Type B pancreatic cell (in vitro differentiated cells): ENCODE data around the gene NFE2L2. TPM values are rescaled to one million over a fixed set of nuclear protein-coding genes. Genes with fewer than 3 reads are reported as not detected.

Experiments used
- DNase-seq: peaks from one replicate; pipeline ENCODE4 v3.0.0; 2021; ENCODE audit warnings: mixed read lengths; ENCODE audit not compliant: unreplicated experiment; ENCODE audit errors: extremely low spot score
- H3K27ac Mint-ChIP-seq: 2 replicates; pipeline ENCODE4 v1.8.0; 2021; ENCODE audit warnings: mild to moderate bottlenecking, mixed read lengths
- H3K27me3 Mint-ChIP-seq: 2 replicates; pipeline ENCODE4 v1.8.0; 2021; ENCODE audit warnings: mixed read lengths
- H3K36me3 Mint-ChIP-seq: 2 replicates; pipeline ENCODE4 v1.8.0; 2021; ENCODE audit warnings: mixed read lengths
- H3K4me1 Mint-ChIP-seq: one replicate; pipeline ENCODE4 v1.8.0; 2021; ENCODE audit warnings: mixed read lengths; ENCODE audit not compliant: unreplicated experiment
- H3K4me3 Mint-ChIP-seq: 2 replicates; pipeline ENCODE4 v1.8.0; 2021; ENCODE audit warnings: mild to moderate bottlenecking, mixed read lengths
- H3K9me3 Mint-ChIP-seq: 2 replicates; pipeline ENCODE4 v1.8.0; 2021; ENCODE audit warnings: mixed read lengths
- CTCF ChIP-seq: fragments of 200-600 bp; sonication (generic); conservative IDR thresholded peaks from 2 replicates; pipeline ENCODE4 v1.5.0; 2021; ENCODE audit warnings: antibody characterized with exemption, mild to moderate bottlenecking
- total RNA-seq: library from RNA; stranded (reverse); gene quantifications from 2 replicates; pipeline ENCODE4 v1.2.1, GENCODE V29; 2021; ENCODE audit warnings: low replicate concordance

Gene NFE2L2
- total RNA-seq, 1 donor from 2014 or later = 74.7 TPM

- H3K4me1 Mint-ChIP-seq = no peaks in the 10 kb centered on the region
- no peak for TF ChIP-seq CTCF
- no peak for DNase-seq
- H3K36me3 Mint-ChIP-seq = no peaks in the 10 kb centered on the region
- H3K4me3 Mint-ChIP-seq = no peak overlapping the region
- H3K27ac Mint-ChIP-seq = no peak overlapping the region
- H3K27me3 Mint-ChIP-seq = no peaks in the 10 kb centered on the region
- H3K9me3 Mint-ChIP-seq = no peaks in the 10 kb centered on the region
These were observed 11.2 kb upstream of the NFE2L2 start for GRCh38 chr2:177275743-177276055.

GRCh38 chr2:177275040-177275742, 10.7 kb upstream of the NFE2L2 start:
- Mint-ChIP-seq H3K4me3 (no peak overlapping the region), H3K4me1 (no peaks in the 10 kb centered on the region), H3K9me3 (no peaks in the 10 kb centered on the region), H3K27ac (no peak overlapping the region), H3K36me3 (no peaks in the 10 kb centered on the region), H3K27me3 (no peaks in the 10 kb centered on the region)
- TF ChIP-seq CTCF = no peak
- DNase-seq = no peak

- Mint-ChIP-seq H3K4me3 (no peak overlapping the region), H3K27ac (no peak overlapping the region), H3K4me1 (no peaks in the 10 kb centered on the region), H3K36me3 (no peaks in the 10 kb centered on the region), H3K27me3 (no peaks in the 10 kb centered on the region), H3K9me3 (no peaks in the 10 kb centered on the region)
- DNase-seq = no peak
- TF ChIP-seq CTCF = no peak
These were observed 8.9 kb upstream of the NFE2L2 start for GRCh38 chr2:177273408-177273807.

- H3K27me3 Mint-ChIP-seq = no peaks in the 10 kb centered on the region
- no peaks in the 10 kb centered on the region for H3K4me1 Mint-ChIP-seq
- no peak overlapping the region for H3K27ac Mint-ChIP-seq
- H3K36me3 Mint-ChIP-seq = no peaks in the 10 kb centered on the region
- no peak overlapping the region for H3K4me3 Mint-ChIP-seq
- no peaks in the 10 kb centered on the region for H3K9me3 Mint-ChIP-seq
- TF ChIP-seq CTCF = no peak
- DNase-seq = no peak
These were observed 8.2 kb upstream of the NFE2L2 start for GRCh38 chr2:177272765-177273164.

GRCh38 chr2:177271981-177272666, 7.6 kb upstream of the NFE2L2 start:
- Mint-ChIP-seq H3K27me3 (no peaks in the 10 kb centered on the region), H3K36me3 (no peaks in the 10 kb centered on the region), H3K4me1 (peaks cover 5% of the 10 kb centered on the region), H3K9me3 (no peaks in the 10 kb centered on the region), H3K4me3 (no peak overlapping the region), H3K27ac (no peak overlapping the region)
- TF ChIP-seq CTCF = no peak
- DNase-seq = no peak
